ENCODE results near the gene KCNK4. TPM values are rescaled to one million over a fixed set of nuclear protein-coding genes. Genes with fewer than 3 reads are reported as not detected.
A peak's percentile ranks its signal among the peaks of the same experiment; 100 is the strongest.

Gene KCNK4
- total and polyA plus RNA-seq, 2 donors (not counting 3 experiments of a cell fraction or from before 2014, with no cell fraction given), result 0.06 to 0.44 TPM

- H3K4me2 ChIP-seq (ENCODE audit: insufficient read depth, low read length), result no peak overlapping the region
- H2AFZ ChIP-seq (ENCODE audit: low read depth, low read length), result no peak overlapping the region
- no peaks in the 10 kb centered on the region for H3K9me3 ChIP-seq (replicated peaks; ENCODE audit: control insufficient read depth, insufficient read depth, low read length)
- H3K27ac ChIP-seq (ENCODE audit: insufficient read depth, low read depth, low read length), result no peak overlapping the region
- H3K4me1 ChIP-seq (ENCODE audit: control insufficient read depth, extremely low read depth, insufficient read depth, low read length), result no peaks in the 10 kb centered on the region
- H3K9me1 ChIP-seq (replicated peaks; ENCODE audit: control insufficient read depth, extremely low read depth, insufficient read depth, low read length), result no peaks in the 10 kb centered on the region
- no peaks in the 10 kb centered on the region for H3K36me3 ChIP-seq (ENCODE audit: control insufficient read depth in 2 of 2, extremely low read depth in 1 of 2, insufficient read depth in 2 of 2, low read length in 2 of 2)
- H4K20me1 ChIP-seq (replicated peaks; ENCODE audit: control insufficient read depth, extremely low read depth, insufficient read depth, low read length), result no peaks in the 10 kb centered on the region
- no peaks in the 10 kb centered on the region for H3K27me3 ChIP-seq (ENCODE audit: control insufficient read depth in 2 of 2, insufficient read depth in 2 of 2, low read length in 2 of 2)
- no peak for DNase-seq (ENCODE audit: low read depth, low spot score)
- H3K4me3 ChIP-seq (replicated peaks in 1 of 3; ENCODE audit: insufficient read depth in 1 of 3, low read depth in 1 of 3, low read length in 3 of 3), result no peak overlapping the region
- no peaks in the 10 kb centered on the region for H3K79me2 ChIP-seq (ENCODE audit: control insufficient read depth, insufficient read depth, low read length)
- BruUV-seq (replicated peaks), result no TSS peak
- TF ChIP-seq EZH2 (IDR thresholded peaks at IDR 0.05; ENCODE audit: borderline replicate concordance, low read depth, low read length, severe bottlenecking) (no peak), POLR2AphosphoS5 (IDR thresholded peaks at IDR 0.05; ENCODE audit: insufficient read depth, low read depth, low read length) (no peak), JUN (IDR thresholded peaks at IDR 0.05; ENCODE audit: borderline replicate concordance, insufficient read depth, insufficient read length, low read depth) (no peak), POLR2A (IDR thresholded peaks at IDR 0.05; ENCODE audit: low read depth, low read length) (no peak), MYC (IDR thresholded peaks at IDR 0.05; ENCODE audit: low read depth, low read length) (no peak)
- CTCF ChIA-PET, result interaction anchor here (1.3 to 7.0 kb wide), 4 partner anchors 10 to 24 kb away, joined by 5 to 107 read pairs (median 26); partner anchors contain the start of genes PRDX5 and TRMT112
- POLR2A ChIA-PET, result interaction anchor here (0.6 kb wide), 1 partner anchor 31 kb away, joined by 5 read pairs; no protein-coding TSS in a partner anchor
- no peak overlapping the region for H3K9ac ChIP-seq (replicated peaks; ENCODE audit: extremely low read depth, insufficient read depth, low read length)
- dilution Hi-C loops (cut with MboI; ENCODE audit: extremely low pct_ligation_motif_present, low sequenced_read_pairs) (no loop called here), intact Hi-C loops (cut with micrococcal nuclease) (no loop called here)
- no peak for FAIRE-seq
Measured at GRCh38 chr11:64341429-64341828, 50.3 kb downstream of the KCNK4 start.

DNA sequence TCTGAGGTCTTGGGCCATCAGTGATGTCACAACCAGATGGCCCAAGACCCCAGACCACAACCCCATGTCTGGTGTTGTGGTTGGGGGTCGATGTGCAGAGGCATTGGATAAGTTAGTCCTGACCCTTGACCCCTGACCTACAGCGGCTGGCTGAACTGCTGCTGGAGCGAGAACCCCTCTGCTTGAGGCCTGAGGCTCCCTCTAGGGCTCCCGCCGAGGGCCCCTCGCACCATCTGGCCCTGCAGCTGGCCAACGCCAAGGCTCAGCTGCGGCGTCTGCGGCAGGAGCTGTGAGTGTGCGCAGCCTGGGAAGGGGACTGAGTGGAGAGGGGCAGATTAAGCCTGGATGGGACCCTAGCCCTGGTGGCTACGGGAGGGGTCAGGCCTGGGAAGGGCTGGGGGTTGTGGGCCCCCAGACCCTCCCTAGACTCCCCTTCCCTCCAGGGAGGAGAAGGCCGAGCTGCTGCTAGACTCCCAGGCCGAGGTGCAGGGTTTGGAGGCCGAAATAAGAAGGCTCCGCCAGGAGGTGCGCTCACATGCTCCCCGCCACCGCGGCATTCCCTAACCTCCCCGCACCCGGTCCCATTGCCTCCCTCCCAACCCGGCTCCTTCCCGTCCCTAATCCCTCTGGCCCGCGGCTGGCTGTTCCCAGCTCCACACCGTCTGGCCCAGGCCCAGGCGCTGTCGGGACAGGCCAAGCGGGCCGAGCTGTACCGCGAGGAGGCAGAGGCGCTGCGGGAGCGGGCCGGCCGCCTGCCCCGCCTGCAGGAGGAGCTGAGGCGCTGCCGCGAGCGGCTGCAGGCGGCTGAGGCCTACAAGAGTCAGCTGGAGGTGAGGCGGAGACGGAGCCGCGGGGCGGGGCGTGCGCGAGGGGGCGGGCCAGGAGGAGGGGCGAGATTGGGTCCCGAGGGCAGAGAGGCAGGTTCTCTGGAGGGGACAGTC, 51.0 kb downstream of the KCNK4 start:
- Histone ChIP-seq H3K4me1 (ENCODE audit: control insufficient read depth, extremely low read depth, insufficient read depth, low read length) (no peaks in the 10 kb centered on the region), H2AFZ (ENCODE audit: low read depth, low read length) (peak overlapping the region; percentile 96), H3K9me3 (replicated peaks; ENCODE audit: control insufficient read depth, insufficient read depth, low read length) (no peaks in the 10 kb centered on the region), H3K36me3 (ENCODE audit: control insufficient read depth in 2 of 2, extremely low read depth in 1 of 2, insufficient read depth in 2 of 2, low read length in 2 of 2) (no peaks in the 10 kb centered on the region), H3K4me3 (replicated peaks in 1 of 3; ENCODE audit: insufficient read depth in 1 of 3, low read depth in 1 of 3, low read length in 3 of 3) (peak overlapping the region in 1 of 3 experiments; percentile 16), H3K27me3 (ENCODE audit: control insufficient read depth in 2 of 2, insufficient read depth in 2 of 2, low read length in 2 of 2) (no peaks in the 10 kb centered on the region), H3K9ac (replicated peaks; ENCODE audit: extremely low read depth, insufficient read depth, low read length) (peak overlapping the region; percentile 28), H3K27ac (ENCODE audit: insufficient read depth, low read depth, low read length) (no peak overlapping the region), H3K4me2 (ENCODE audit: insufficient read depth, low read length) (peak overlapping the region; percentile 48), H3K9me1 (replicated peaks; ENCODE audit: control insufficient read depth, extremely low read depth, insufficient read depth, low read length) (no peaks in the 10 kb centered on the region), H4K20me1 (replicated peaks; ENCODE audit: control insufficient read depth, extremely low read depth, insufficient read depth, low read length) (no peaks in the 10 kb centered on the region), H3K79me2 (ENCODE audit: control insufficient read depth, insufficient read depth, low read length) (no peaks in the 10 kb centered on the region)
- dilution Hi-C loops (cut with MboI; ENCODE audit: extremely low pct_ligation_motif_present, low sequenced_read_pairs), result no loop called here
- no TSS peak for BruUV-seq (replicated peaks)
- CTCF ChIA-PET, result interaction anchor here (0.6 to 7.0 kb wide), 16 partner anchors 8 to 1947 kb away, joined by 3 to 107 read pairs (median 4); partner anchors contain the start of genes CATSPERZ, PRDX5, RPS6KA4 and TRMT112
- DNase-seq (ENCODE audit: low read depth, low spot score) (peak; percentile 87), FAIRE-seq (no peak)
- POLR2A ChIA-PET, result interaction anchor here (0.5 to 1.0 kb wide), 4 partner anchors 11 to 153 kb away, joined by 3 to 5 read pairs (median 4); partner anchors contain the start of genes PRDX5 and TRMT112
- intact Hi-C loops (cut with micrococcal nuclease), result no loop called here
- TF ChIP-seq, protein P1, sequence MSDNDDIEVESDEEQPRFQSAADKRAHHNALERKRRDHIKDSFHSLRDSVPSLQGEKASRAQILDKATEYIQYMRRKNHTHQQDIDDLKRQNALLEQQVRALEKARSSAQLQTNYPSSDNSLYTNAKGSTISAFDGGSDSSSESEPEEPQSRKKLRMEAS (IDR thresholded peaks at IDR 0.05; ENCODE audit: insufficient read depth, insufficient read length), result no peak
- TF ChIP-seq GATA2 (IDR thresholded peaks at IDR 0.05; ENCODE audit: insufficient read depth, insufficient read length, low read depth, low read length) (no peak), POLR2AphosphoS5 (IDR thresholded peaks at IDR 0.05; ENCODE audit: insufficient read depth, low read depth, low read length) (peak; percentile 31), POLR2A (IDR thresholded peaks at IDR 0.05; ENCODE audit: low read depth, low read length) (no peak)
- TF ChIP-seq, protein P2, sequence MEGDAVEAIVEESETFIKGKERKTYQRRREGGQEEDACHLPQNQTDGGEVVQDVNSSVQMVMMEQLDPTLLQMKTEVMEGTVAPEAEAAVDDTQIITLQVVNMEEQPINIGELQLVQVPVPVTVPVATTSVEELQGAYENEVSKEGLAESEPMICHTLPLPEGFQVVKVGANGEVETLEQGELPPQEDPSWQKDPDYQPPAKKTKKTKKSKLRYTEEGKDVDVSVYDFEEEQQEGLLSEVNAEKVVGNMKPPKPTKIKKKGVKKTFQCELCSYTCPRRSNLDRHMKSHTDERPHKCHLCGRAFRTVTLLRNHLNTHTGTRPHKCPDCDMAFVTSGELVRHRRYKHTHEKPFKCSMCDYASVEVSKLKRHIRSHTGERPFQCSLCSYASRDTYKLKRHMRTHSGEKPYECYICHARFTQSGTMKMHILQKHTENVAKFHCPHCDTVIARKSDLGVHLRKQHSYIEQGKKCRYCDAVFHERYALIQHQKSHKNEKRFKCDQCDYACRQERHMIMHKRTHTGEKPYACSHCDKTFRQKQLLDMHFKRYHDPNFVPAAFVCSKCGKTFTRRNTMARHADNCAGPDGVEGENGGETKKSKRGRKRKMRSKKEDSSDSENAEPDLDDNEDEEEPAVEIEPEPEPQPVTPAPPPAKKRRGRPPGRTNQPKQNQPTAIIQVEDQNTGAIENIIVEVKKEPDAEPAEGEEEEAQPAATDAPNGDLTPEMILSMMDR (IDR thresholded peaks at IDR 0.05; ENCODE audit: extremely low read depth in 1 of 2, insufficient read depth in 1 of 2, low read depth in 1 of 2, low read length in 2 of 2), result peak; percentile 34 to 62

All from endothelial cell of umbilical vein (primary cell).